ENCODE data around the gene ENTPD8. TPM values are rescaled to one million over a fixed set of nuclear protein-coding genes. Genes with fewer than 3 reads are reported as not detected.

The ENTPD8 gene
- total RNA-seq, 1 experiment from 2014 or later, result 0.77 TPM

DNA sequence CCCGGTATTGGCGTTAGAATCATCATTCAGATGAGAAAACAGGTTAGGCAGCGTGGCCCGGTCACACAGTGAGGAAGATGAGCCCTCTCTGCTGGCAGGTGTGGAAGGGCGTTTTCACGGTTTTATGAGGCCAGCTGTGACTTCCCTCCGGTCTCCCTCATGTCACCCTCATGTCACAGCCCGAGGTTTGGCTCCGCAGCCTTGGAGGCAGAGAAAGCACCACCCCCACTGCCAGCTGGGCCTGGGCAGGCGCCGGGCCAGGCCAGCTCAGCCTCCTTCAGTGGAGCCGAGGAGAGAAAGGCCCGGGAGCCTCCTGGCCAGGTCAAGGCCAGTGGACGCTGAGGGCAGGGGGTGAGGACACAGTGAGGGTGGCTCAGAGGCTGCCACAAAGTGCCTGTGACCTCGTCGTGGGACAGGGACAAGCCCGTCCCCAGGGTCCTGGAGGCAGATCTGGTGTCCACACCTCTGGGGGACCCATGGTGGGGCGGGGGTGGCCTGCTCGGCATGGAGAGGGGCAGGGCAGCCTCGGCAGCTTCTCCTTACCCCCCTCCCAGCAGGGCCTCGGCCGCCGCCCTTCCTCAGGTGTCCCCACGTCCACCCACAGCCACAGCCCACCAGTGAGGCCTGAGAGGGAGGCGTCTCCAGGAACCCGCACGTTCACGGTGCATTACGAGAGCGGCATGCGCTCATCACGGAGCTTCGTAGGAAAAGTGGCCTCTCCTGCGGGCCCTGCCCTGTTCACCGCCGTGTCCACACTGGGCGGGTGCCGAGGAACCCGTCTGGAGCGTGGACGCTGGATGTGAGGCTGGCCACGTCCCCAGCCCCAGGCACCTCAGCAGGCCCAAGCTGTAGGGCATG is 50.4 kb downstream of the ENTPD8 start:
- Histone ChIP-seq H3K27ac (ENCODE audit: insufficient read length, low read depth, low read length) (no peak overlapping the region), H3T11ph (ENCODE audit: low read length) (no peak overlapping the region), H3K18ac (ENCODE audit: insufficient read length, low read depth, low read length) (no peak overlapping the region), H4K5ac (ENCODE audit: insufficient read length, low read depth, low read length) (no peak overlapping the region), H2BK12ac (ENCODE audit: insufficient read length, low read depth, low read length) (no peak overlapping the region), H4K20me1 (ENCODE audit: control insufficient read depth, insufficient read depth, insufficient read length) (no peaks in the 10 kb centered on the region), H2BK120ac (ENCODE audit: low read depth, low read length, poor library complexity, severe bottlenecking) (no peak overlapping the region), H2AFZ (ENCODE audit: low read length) (no peak overlapping the region), H3K79me1 (ENCODE audit: insufficient read depth, low read depth, low read length, poor library complexity, severe bottlenecking) (no peaks in the 10 kb centered on the region), H4K8ac (replicated peaks; ENCODE audit: insufficient read length, low read depth, low read length) (no peak overlapping the region), H3K9ac (ENCODE audit: extremely low read depth, insufficient read length, low read length) (no peak overlapping the region), H3K79me2 (ENCODE audit: insufficient read depth, low read length) (no peaks in the 10 kb centered on the region), H3K56ac (ENCODE audit: insufficient read length, low read depth, low read length) (no peak overlapping the region), H3K4me2 (ENCODE audit: insufficient read depth, insufficient read length, low read length) (no peak overlapping the region), H3K4me1 (ENCODE audit: insufficient read depth, low read length) (no peaks in the 10 kb centered on the region), H3K14ac (ENCODE audit: insufficient read depth, low read length) (no peak overlapping the region; the same call in 1 of the 2 replicates), H2BK15ac (ENCODE audit: low read depth, low read length) (no peak overlapping the region), H4K91ac (ENCODE audit: insufficient read length, low read depth, low read length) (no peak overlapping the region), H2BK5ac (ENCODE audit: insufficient read length, low read length) (no peak overlapping the region), H3K4ac (ENCODE audit: low read depth, low read length) (no peak overlapping the region), H2AK5ac (ENCODE audit: insufficient read length, low read length) (no peak overlapping the region), H3K23me2 (ENCODE audit: insufficient read length, low read depth, low read length, poor library complexity, severe bottlenecking) (no peaks in the 10 kb centered on the region), H3K23ac (ENCODE audit: insufficient read length, low read depth, low read length) (no peak overlapping the region), H3K27me3 (ENCODE audit: insufficient read depth, low read length) (no peaks in the 10 kb centered on the region), H3K9me3 (ENCODE audit: control insufficient read depth, low read depth, low read length) (no peaks in the 10 kb centered on the region), H2BK20ac (ENCODE audit: low read depth, low read length, poor library complexity, severe bottlenecking) (no peak overlapping the region)
- Mint-ChIP-seq H3K36me3 (ENCODE audit: insufficient read depth in 1 of 3, low read depth in 3 of 3) (peaks cover 0 to 7% (median 3%) of the 10 kb centered on the region in 3 experiments; a peak in 4 of 7 replicates), H3K4me3 (no peak overlapping the region), H3K27me3 (ENCODE audit: low read depth) (no peaks in the 10 kb centered on the region), H3K4me1 (no peaks in the 10 kb centered on the region), H3K27ac (no peak overlapping the region), H3K9me3 (no peaks in the 10 kb centered on the region)
- WGBS (ENCODE audit: extremely low coverage, insufficient read length, low lambda C conversion rate), result no CpG with 5 or more reads among the region's 42 CpGs
- DNase-seq, result no peak
- TF ChIP-seq, protein P1, sequence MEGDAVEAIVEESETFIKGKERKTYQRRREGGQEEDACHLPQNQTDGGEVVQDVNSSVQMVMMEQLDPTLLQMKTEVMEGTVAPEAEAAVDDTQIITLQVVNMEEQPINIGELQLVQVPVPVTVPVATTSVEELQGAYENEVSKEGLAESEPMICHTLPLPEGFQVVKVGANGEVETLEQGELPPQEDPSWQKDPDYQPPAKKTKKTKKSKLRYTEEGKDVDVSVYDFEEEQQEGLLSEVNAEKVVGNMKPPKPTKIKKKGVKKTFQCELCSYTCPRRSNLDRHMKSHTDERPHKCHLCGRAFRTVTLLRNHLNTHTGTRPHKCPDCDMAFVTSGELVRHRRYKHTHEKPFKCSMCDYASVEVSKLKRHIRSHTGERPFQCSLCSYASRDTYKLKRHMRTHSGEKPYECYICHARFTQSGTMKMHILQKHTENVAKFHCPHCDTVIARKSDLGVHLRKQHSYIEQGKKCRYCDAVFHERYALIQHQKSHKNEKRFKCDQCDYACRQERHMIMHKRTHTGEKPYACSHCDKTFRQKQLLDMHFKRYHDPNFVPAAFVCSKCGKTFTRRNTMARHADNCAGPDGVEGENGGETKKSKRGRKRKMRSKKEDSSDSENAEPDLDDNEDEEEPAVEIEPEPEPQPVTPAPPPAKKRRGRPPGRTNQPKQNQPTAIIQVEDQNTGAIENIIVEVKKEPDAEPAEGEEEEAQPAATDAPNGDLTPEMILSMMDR (conservative IDR thresholded peaks at IDR 0.05), result no peak

Data from H9 (cell line).